Raji (cell line): ENCODE data around the gene LRP1B.

ENCODE experiments used
- POLR2A ChIP-seq: IDR thresholded peaks from 2 replicates; pipeline ENCODE4 v1.6.1; 2011; ENCODE audit warnings: low read depth, low read length, control low read depth; ENCODE audit not compliant: insufficient read depth

The LRP1B gene

DNA sequence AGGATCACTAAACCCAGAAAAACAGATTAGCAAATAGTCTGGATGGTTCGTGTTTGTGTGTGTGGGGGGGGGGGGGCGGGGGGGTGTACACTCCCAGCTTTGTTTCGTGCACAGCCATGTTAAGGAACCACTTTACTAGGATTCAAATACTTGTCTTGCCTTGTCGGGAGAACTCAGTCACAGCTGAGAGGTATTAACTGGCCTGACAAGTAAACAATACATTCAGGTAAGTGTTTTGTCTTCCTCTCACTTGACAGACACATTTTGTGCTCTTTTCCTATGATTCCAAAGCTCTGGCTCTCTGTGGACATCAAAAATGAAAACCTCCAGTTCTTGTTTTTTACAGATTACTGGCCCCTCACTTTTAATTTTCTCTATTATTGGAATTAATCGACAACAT is 173.5 kb downstream of the LRP1B start:
- TF ChIP-seq POLR2A = no peak

DNA sequence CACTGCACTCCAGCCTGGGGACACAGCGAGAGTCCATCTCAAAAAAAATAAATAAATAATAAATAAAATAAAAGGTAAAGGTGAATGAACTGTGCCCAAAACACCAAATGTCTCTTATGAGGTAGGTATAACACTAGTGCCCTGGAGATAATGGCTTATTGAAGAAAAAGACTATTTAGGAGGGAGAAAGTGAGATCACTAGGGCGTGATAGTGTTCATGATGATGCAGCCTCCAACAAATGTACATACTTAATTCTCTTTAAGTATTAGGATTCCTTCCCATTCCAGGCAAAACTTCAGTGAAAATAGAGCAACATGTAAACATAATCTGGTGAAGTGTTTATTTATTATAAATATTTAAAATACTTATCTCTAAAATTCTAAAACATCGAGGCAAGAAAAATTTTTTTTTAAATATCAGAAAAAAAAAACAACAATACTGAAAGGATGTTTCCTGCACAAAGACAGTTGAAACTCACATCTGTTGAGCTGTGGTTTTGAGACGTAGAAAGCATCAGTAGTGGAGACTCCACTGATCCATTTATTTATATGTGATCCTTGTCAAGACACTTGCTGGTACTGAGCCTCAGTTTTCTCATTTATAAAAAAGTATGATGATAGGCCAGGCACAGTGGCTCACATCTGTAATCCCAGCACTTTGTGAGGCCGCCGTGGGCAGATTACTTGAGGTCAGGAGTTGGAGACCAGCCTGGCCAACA is 183.3 kb downstream of the LRP1B start:
- TF ChIP-seq POLR2A = no peak

DNA sequence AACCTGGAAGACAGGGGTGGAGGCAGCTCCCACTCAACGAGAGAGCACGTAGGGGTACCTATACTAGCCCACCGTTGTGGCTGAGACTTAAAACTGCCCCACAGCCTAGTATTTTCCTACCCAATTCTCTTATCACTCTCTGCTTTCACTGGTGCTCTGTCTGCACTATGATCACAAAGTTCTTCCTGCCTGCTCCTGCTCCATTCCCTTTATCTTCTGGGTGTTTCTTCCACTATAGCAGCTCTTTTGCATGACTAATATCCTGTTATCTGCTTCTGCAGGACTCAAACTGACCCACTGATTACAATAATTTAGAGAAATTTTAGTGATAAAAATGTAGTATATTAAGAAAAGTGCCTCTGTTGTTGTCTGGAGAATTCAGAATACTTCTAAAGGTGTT is 184.8 kb downstream of the LRP1B start:
- TF ChIP-seq POLR2A = no peak

DNA sequence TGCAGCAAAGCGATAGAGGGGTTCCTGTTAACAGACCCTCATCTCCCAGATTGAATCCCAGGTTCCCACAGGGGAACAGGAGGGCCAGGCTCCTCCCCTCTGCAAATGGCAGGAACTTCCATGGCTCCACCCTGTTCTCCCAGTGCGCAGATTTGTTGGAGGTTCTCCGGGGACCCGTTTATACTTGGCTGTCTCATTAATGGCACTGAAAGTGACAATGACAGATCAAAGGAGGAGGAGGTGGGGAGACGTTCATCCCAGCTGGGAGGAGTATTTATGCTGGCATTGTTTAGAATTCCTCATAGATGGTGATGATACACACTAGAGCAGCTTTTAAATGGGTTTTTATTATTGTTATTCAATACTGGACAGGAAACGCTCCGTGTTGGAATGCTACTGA is 186.9 kb downstream of the LRP1B start:
- no peak for TF ChIP-seq POLR2A

DNA sequence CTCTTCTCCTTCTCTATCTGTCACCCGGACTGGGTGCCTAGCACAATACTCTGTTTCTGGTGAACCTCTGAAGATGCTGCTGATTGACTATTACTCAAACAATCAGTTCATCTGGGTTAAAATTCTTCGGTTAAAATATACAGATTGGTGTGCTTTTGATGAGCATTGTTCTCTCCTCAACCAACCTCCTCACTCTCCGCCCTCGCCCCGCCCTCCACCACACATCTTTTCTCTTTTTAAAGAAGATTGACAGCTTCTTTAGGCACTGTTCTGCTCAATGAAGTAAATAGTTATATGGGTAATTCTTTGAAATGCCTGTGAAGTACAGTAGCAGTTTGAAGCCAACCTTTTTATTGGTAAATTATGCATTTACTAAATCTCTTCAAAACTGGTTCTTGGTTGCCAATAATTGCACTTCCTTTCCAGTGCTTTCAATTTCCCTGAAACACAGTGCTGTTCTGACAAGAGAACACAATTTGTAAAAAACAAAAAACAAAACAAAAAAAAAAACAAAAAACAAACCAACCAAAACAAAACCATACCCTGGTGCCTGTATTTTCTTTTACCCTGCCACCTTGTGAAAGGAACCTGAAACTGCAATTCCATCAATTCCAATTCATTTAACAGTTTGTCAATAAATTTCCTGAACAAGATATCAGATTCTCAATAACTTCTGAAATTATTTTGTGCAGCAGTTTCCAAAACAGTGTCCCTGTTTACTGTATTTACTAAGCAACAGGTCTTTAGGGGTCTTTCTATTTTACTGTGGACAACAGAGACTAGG is 188.6 kb downstream of the LRP1B start:
- TF ChIP-seq POLR2A = no peak

DNA sequence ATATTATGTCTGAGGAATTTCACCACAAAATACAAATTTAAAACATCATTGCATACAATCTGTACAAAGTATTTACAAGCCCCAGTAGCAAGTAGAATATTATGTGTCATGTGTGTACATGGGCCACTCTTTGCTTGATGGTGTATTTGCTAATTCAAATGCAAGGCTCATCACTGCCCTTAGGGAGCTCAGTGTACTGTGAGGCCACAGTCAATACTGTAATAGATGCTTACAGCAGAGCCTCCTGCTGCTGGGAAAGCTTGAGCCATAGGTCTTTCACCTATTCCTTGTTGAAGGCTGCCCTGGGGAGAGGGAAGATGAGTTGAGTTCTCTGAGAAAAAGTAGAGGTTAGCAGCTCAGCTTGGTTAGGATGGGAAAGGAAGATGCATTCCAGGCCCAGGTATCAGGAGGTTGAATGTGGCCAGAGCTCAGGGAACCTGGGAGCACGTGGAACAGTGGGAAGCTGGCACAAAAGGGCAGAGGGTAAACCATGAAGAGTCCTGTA is 189.6 kb downstream of the LRP1B start:
- TF ChIP-seq POLR2A = no peak

DNA sequence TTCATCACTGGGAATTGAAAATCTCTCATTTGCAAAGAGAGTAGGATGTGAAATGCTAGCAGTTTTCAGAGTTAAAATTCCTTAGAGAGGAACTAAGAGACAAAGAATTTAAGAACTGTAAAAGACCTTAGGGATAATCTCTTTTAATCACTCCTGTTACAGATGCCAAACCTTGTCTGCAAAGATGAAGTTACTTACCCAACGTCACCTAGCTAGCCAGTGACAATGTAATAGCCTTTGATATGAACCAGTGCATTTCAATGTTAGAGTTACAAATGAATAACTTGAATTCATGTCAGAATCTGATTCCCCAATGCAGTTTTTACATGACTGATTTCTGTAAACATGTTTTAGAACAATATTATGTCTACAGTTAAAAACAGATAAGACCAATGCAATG is 190.1 kb downstream of the LRP1B start:
- no peak for TF ChIP-seq POLR2A

DNA sequence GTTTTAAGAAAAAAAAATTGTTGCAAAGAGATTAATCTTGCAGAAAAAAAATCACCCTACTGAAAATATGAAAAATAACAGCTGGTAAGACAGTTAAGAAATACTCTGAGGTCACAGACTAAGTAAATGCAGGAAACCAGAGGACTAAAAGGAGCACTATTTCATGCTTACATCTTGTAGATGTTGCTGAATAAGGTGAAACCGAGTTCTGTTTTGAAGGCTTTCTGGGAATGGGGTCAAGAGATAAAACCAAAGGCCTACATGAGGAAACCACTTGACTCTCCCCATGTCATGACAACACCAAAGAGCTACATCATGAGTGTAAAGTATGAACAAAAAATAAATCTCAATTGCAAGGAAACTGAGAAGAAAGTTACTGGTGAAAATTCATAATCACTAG is 197.6 kb downstream of the LRP1B start:
- no peak for TF ChIP-seq POLR2A

DNA sequence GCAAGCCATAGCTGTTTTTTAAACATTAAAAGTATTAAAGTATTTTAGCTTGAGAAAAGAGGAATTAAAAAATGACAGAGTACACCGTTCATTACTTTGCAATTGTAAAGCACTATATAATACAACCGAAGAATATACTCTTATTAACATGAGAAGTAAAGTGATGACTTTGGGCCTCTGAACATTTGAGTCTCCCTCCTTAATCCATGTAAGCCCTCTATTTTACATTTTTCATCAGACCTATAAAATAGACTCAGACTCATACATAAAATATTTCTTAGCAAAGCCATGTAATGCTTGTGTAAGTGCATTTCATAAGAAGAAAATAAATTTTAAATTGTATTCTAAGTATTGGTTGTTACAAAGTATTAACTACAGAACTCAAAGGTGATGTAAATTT is 198.6 kb downstream of the LRP1B start:
- TF ChIP-seq POLR2A = no peak

DNA sequence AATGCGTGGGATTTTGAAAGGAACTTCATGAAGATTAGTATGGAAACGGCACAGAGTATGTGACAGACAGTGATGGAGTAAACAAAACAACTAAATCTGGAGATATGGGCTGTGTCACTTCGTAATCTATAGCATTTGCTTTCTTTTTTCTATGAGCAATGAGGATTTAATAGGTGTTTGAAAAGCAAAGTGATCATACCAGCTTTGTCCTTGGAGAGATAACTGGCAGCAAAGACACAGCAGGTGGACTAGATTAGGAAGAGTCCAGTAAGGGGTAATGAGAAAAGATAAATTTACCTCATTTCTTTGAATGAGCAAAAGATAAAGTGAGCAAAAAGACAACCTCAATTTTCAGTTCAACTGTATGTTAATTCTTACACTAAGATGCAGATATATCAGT is 199.0 kb downstream of the LRP1B start:
- TF ChIP-seq POLR2A = no peak

DNA sequence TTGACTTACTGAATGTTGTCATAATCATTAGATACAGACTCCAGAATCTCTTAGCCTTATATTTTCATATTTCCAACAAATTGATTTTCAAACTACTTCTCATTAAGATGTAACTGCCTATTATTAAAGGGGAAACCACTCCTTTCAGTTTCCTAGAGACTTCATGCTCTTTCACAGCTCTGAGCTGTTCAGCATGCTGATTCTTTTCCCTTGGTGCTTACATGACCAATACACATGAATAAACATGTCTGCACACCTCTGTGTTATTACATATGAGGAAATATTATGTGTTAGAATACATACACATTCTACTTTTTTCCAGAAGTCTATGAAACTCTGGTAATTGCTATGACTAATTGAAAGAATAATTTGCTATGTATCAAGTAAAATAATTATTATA is 200.0 kb downstream of the LRP1B start:
- no peak for TF ChIP-seq POLR2A

DNA sequence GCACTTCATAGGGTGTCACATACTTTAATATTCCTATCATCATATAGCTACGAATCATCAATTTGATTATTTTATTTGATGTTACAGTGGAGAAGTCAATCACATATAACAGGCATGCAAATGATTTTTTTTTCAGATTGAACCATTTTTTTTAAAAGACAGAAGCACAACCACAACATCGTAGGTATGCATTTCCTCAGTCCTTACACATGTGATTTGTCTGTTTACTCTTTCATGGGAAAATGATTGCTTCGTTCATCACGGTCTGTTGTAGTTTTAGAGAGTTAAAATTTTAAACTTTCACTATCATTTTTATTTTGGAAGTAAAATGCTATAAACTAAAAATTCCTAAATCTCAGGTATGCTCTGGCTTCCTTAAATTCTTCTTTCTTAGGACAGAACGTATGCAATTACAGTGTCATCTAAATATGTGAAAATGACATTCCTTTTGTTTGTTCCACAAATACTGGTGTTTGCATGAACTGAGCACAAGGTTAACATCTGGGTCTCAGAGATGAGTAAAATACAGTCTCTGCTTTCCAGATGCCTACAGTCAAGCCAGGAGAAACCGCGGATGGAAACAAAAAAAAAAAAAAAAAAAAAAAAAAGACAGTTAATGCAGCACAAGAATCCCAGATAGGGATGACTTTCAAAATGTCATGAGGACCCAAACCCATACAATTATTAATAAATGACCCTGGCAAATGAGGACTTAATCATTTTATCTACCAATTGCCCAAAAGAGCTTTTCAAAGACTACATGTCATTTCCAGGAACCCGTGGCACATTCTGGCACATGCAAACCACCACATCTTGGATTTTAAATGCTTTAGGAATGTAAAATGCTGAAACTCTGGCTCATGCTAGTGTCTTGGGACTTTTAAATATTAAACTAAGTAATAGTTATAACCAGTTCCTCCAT is 201.2 kb downstream of the LRP1B start:
- TF ChIP-seq POLR2A = no peak

DNA sequence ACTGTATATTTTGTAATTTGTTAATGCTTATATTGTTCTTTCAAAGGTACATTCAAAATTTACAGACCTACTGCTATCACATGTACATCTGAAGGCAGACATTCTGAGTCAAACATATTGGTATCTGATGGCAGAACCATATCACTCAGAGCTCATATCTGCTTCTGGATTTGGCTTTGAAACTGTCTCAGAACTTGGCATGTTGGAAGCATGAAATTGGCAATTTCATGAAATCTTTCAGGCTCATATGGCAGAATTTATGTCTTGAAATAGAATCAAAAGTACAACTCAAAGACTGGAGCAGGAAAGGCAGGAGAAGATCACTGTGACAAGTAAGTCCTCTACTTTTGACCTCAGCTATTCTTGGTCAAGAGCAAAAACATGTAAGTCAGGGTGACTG is 202.3 kb downstream of the LRP1B start:
- no peak for TF ChIP-seq POLR2A

DNA sequence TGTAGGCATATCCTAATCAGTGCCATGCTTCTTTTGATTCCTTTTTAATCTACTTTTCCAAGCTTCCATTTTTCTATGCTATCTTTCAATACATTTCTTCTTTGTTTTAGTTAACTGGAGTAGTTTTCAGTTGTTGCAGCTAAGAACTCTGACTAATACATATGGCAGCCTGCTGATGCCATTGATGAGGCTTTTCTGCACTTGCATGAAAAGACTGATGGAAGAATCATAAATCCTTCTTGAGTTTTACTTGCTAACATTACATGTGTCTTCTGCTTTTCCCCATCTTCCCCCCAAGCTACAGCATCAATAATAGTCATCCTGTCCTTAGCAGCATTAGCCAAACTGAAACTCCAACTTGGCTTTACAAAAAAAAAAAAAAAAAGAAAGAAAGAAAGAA is 203.3 kb downstream of the LRP1B start:
- TF ChIP-seq POLR2A = no peak

DNA sequence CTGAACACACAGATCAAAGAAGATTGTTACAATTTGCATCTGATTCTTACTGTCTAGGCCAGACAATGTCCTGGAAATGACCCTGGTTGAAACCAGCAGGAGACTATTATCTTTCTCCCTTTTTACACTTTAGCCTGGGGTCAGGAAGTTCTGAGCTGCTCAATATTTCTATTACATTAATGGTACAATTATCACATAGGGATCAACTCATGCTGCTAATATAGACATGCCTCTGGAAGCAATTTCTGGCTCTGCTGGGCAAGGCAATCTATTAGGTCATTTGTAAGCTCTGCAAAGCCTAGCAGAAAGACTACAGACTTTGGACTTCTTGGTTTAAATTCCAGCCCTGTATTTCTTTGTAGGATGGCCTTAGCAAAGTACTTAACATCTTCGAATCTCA is 205.3 kb downstream of the LRP1B start:
- TF ChIP-seq POLR2A = no peak

DNA sequence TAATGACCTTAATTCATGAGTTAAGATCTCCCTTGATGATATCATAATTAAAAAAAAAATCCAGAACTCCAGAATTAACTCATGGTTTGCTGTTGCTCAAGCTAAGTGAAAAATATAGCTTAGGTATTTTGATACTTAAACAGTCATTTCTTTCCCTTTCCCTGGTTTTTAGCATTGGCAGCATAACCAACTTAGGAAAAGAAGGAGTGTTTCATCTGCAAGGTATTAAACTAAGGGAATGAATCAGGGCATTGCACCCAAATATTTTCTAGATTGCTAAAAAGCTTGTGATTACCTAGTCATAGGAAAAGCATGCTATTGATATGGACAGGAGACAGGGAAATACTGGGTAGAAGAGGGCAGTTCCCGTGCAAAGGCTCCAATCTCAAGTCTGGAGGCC is 207.2 kb downstream of the LRP1B start:
- no peak for TF ChIP-seq POLR2A

DNA sequence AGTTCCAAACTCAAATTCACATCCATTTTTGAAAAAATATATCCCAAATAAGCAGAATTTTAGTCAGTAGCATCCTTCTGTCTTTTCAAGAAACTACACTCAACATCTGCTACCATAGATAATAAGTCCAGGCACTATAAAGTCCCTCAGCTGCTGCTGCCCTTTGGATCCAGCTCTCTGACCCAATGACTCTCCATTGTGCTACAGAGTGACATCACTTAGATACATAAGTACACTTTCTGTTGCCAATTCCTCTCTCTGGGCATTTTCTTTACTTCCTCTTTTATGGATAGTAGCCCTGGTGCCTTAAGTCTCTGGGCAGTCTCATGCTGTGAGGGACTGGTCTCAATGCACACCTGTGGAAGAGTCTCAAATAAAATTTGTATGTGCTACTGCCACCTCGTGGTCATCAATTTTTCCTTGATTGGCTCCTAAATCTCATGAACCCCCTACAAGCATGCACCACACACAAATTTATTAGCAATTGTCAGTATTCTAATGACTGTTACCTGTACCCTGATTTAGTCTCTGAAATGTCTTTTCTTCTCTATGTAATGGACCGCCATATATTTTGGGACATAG is 219.2 kb downstream of the LRP1B start:
- no peak for TF ChIP-seq POLR2A
